Tibial artery (tissue), 4 donors: ENCODE results near the gene FAAH.

ENCODE experiments used
- DNase-seq, 2 donors: peaks; one replicate each; pipeline ENCODE4 v3.0.0-alpha.2; 2019
- H3K27ac ChIP-seq, 2 donors: fragments of 200-600 bp; sonication (generic) in 1 of 2; 1 replicate in 1 of 2; 2 replicates in 1 of 2; pipeline ENCODE4 v1.5.1; 2018 to 2019; ENCODE audit warnings: mild to moderate bottlenecking in 1 of 2
- H3K27me3 ChIP-seq, 2 donors: fragments of 200-600 bp; sonication (generic) in 1 of 2; one replicate each; pipeline versions ENCODE4 v1.5.1 to v1.6.0; 2016 to 2019
- H3K36me3 ChIP-seq, 3 donors: fragments of 200-600 bp; sonication (generic) in 2 of 3; one replicate each; pipeline ENCODE4 v1.5.1; 2016 to 2019; ENCODE audit warnings: mild to moderate bottlenecking in 2 of 3
- H3K4me1 ChIP-seq, 4 donors: fragments of 200-600 bp; sonication (generic) in 2 of 4; 1 replicate in 3 of 4; 2 replicates in 1 of 4; pipeline ENCODE4 v1.5.1; 2016 to 2019
- H3K4me3 ChIP-seq, 2 donors: fragments of 200-600 bp; sonication (generic) in 1 of 2; 1 replicate in 1 of 2; 2 replicates in 1 of 2; pipeline ENCODE4 v1.5.1; 2018 to 2019; ENCODE audit warnings: mild to moderate bottlenecking in 2 of 2
- H3K9me3 ChIP-seq, 3 donors: fragments of 200-600 bp; sonication (generic) in 1 of 3; one replicate each; pipeline ENCODE4 v1.5.1; 2016 to 2019
- CTCF ChIP-seq, 2 experiments: fragments of 200-600 bp in 1 of 2; fragments of 450-650 bp in 1 of 2; IDR thresholded peaks; one replicate each; pipeline ENCODE4 v1.5.1; 2017 to 2019; ENCODE audit warnings: antibody characterized with exemption in 2 of 2, mild to moderate bottlenecking in 1 of 2, moderate library complexity in 1 of 2
- intact Hi-C: fragments of 100-400 bp; cut with DNase I; formaldehyde crosslinking; loops from one replicate; pipeline ENCODE4 v1.15.0; 2023; ENCODE audit warnings: low total_unique reads

Gene FAAH

GRCh38 chr1:46461809-46462448, 67.8 kb downstream of the FAAH start:
- Histone ChIP-seq H3K27ac (no peak overlapping the region), H3K36me3 (no peaks in the 10 kb centered on the region), H3K9me3 (no peaks in the 10 kb centered on the region), H3K27me3 (peaks cover 0 to 15% of the 10 kb centered on the region in 2 donors), H3K4me3 (no peak overlapping the region), H3K4me1 (peaks cover 0 to 10% (median 7%) of the 10 kb centered on the region in 4 donors)
- no peak for TF ChIP-seq CTCF (IDR thresholded peaks at IDR 0.05)
- no peak for DNase-seq
- intact Hi-C loops: no loop called here
